Muscle of leg (tissue), 11 donors: ENCODE data around the gene AP1M2. TPM values are rescaled to one million over a fixed set of nuclear protein-coding genes. Genes with fewer than 3 reads are reported as not detected.
"Not testable (repeated sequence)": the region's sequence is repeated elsewhere in the genome, so short reads cannot be mapped to it uniquely, and the experiment has no call there.

Experiments used
- DNase-seq: peaks from one replicate; pipeline ENCODE4 v3.0.0; 2013
- H3K27ac ChIP-seq: one replicate; pipeline ENCODE4 v1.5.1; 2013; ENCODE audit warnings: mild to moderate bottlenecking, low read length, control low read depth
- H3K27me3 ChIP-seq: one replicate; pipeline ENCODE4 v1.6.1; 2013; ENCODE audit warnings: low read length; ENCODE audit not compliant: control insufficient read depth, insufficient read depth
- H3K36me3 ChIP-seq: one replicate; pipeline ENCODE4 v1.6.1; 2013; ENCODE audit warnings: low read length; ENCODE audit not compliant: control insufficient read depth, insufficient read depth
- H3K4me1 ChIP-seq: one replicate; pipeline ENCODE4 v1.6.1; 2013; ENCODE audit warnings: low read length; ENCODE audit not compliant: control insufficient read depth, insufficient read depth
- H3K4me3 ChIP-seq: one replicate; pipeline ENCODE4 v1.5.1; 2013; ENCODE audit warnings: low read length, control low read depth
- H3K9me3 ChIP-seq: replicated peaks from 2 replicates; pipeline ENCODE4 v1.6.1; 2013; ENCODE audit warnings: low read depth, low read length; ENCODE audit not compliant: control insufficient read depth
- WGBS: methylation state at CpG from one replicate; pipeline ENCODE4 v1.1.5; 2013; ENCODE audit warnings: missing lambda C conversion rate; ENCODE audit not compliant: insufficient coverage; 5-methylcytosine and 5-hydroxymethylcytosine counted together
- polyA plus RNA-seq, 8 donors: library from polyadenylated mRNA; unstranded; fragments of 120-200 nt; gene quantifications; one replicate each; pipeline versions ENCODE4 v1.2.1 to v1.2.3, GENCODE V29; 2013; ENCODE audit warnings: inconsistent platforms in 1 of 8, low replicate concordance in 1 of 8; ENCODE audit not compliant: insufficient read length in 8 of 8, insufficient read depth in 1 of 8
- total RNA-seq: library from RNA; stranded (reverse); fragments of 120-200 nt; gene quantifications from one replicate; pipeline ENCODE4 v1.2.4, GENCODE V29; 2013

Gene AP1M2
- total and polyA plus RNA-seq, 9 donors, result 0.20 to 4.0 (median 0.42) TPM; not detected in 2

GRCh38 chr19:10543420-10544241 lies 43.5 kb downstream of the AP1M2 start, which contains the start of gene ATG4D:
Gene ATG4D, plus strand, starts transcription at chr19:10543904. Its CDS starts 187 bp downstream, at chr19:10544091.
- Histone ChIP-seq H3K4me1 (peaks cover 14% of the 10 kb centered on the region), H3K4me3 (peak within 1 kb of the TSS; percentile 70), H3K36me3 (peaks cover 13% of the 10 kb centered on the region), H3K9me3 (no peaks in the 10 kb centered on the region), H3K27ac (peak within 1 kb of the TSS; percentile 20), H3K27me3 (no peaks in the 10 kb centered on the region)
- peak; percentile 83 for DNase-seq
- 1% methylated on average over 79 of the region's 79 CpGs for WGBS

GRCh38 chr19:10543059-10543419 lies 44.1 kb downstream of the AP1M2 start:
- H3K9me3 ChIP-seq, result no peaks in the 10 kb centered on the region
- no peak for DNase-seq
- H3K27me3 ChIP-seq, result no peaks in the 10 kb centered on the region
- no peak overlapping the region for H3K27ac ChIP-seq
- H3K4me3 ChIP-seq, result peak overlapping the region; percentile 70
- H3K4me1 ChIP-seq, result peaks cover 14% of the 10 kb centered on the region
- WGBS, result 51% methylated on average over 3 of the region's 8 CpGs
- peaks cover 7% of the 10 kb centered on the region for H3K36me3 ChIP-seq

DNA sequence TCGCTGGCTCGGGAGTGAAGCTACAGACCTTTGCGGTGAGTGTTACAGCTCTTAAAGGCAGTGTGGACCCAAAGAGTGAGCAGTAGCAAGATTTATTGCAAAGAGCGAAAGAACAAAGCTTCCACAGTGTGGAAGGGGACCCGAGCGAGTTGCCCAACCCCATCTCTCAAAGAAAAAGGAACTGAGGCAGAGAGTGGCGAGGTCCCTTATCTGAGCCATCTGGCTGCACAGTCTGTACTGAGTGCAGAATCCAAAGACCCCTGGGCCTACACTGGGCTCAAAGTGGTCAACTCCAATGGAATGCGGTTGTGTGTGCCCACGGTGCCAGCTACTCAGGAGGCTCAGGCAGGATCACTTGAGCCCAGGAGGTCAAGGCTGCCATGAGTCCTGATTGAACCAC lies 48.1 kb downstream of the AP1M2 start:
- H3K9me3 ChIP-seq, H3K27ac ChIP-seq, H3K27me3 ChIP-seq, H3K36me3 ChIP-seq, H3K4me3 ChIP-seq, DNase-seq, H3K4me1 ChIP-seq: not testable (repeated sequence)
- WGBS, result 61% methylated on average over 5 of the region's 9 CpGs

DNA sequence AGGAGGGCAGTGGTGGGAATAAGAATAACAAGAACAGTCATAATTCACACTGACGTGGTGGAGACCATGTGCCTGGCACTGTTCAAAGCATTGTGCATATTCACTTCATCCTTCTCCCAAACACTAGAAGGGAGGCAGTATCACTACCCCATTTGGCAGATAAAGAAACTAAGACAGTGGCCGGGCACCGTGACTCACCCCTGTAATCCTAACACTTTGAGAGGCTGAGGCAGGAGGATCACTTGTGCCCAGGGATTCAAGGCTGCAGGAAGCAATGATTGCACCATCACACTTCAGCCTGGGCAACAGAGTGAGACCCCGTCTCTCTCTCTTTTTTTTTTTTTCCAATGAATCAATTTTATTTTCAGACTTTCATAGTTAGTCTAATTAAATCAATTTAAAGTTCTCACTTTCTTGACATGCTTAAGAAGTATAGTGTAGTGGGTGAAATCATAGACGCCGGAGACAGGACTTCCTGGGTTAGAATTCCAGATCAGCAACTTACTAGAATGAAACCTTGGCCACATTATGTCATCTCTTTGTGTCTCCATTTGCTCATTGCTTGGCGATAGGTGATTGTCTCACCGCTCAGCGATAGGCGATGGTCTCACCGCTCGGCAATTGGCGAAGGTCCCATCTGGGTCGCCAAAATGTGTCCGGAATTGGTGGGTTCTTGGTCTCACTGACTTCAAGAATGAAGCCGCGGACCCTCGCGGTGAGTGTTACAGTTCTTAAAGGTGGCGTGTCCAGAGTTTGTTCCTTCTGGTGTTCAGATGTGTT lies 48.7 kb downstream of the AP1M2 start:
- DNase-seq, result no peak
- H3K9me3 ChIP-seq, result no peaks in the 10 kb centered on the region
- peaks cover 3% of the 10 kb centered on the region for H3K4me1 ChIP-seq
- no peak overlapping the region for H3K4me3 ChIP-seq
- 82% methylated on average over 7 of the region's 20 CpGs for WGBS
- no peak overlapping the region for H3K27ac ChIP-seq
- no peaks in the 10 kb centered on the region for H3K36me3 ChIP-seq
- H3K27me3 ChIP-seq, result peaks cover 2% of the 10 kb centered on the region

- DNase-seq, result no peak
Measured at GRCh38 chr19:10537668-10538067, 49.4 kb downstream of the AP1M2 start.

DNA sequence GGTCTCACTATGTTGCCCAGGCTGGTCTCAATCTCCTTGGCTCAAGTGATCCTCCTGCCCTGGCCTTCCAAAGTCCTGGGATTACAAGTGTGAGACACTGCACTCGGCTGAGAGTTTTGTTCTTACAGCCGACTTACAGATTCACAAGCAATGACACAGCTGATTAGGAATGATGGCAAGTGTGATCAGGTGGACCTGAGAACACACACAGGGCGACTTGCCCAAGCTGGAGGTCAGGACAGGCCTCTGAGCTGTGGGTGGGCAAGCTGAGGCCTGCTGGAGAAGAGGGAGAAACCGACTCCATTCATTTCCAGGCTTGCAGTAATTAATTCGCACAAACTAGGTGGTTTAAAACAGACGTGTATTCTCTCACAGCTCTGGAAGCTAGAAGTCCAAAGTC lies 51.5 kb downstream of the AP1M2 start:
- H3K4me3 ChIP-seq, result no peak overlapping the region
- peaks cover 2% of the 10 kb centered on the region for H3K27me3 ChIP-seq
- H3K27ac ChIP-seq, result no peak overlapping the region
- DNase-seq, result no peak
- no peaks in the 10 kb centered on the region for H3K36me3 ChIP-seq
- WGBS, result 70% methylated on average over 4 of the region's 6 CpGs
- peaks cover 2% of the 10 kb centered on the region for H3K9me3 ChIP-seq
- H3K4me1 ChIP-seq, result no peaks in the 10 kb centered on the region

More at GRCh38 chr19:10537668-10538067, 49.4 kb downstream of the AP1M2 start:
- Histone ChIP-seq H3K27me3 (peaks cover 2% of the 10 kb centered on the region), H3K4me3 (no peak overlapping the region), H3K36me3 (no peaks in the 10 kb centered on the region), H3K27ac (no peak overlapping the region), H3K4me1 (no peaks in the 10 kb centered on the region), H3K9me3 (no peaks in the 10 kb centered on the region)
- WGBS, result 60% methylated on average over 1 of the region's 11 CpGs

- peaks cover 2% of the 10 kb centered on the region for H3K27me3 ChIP-seq
- no peak overlapping the region for H3K4me3 ChIP-seq
- peaks cover 2% of the 10 kb centered on the region for H3K9me3 ChIP-seq
- no peaks in the 10 kb centered on the region for H3K4me1 ChIP-seq
- H3K27ac ChIP-seq, result no peak overlapping the region
- 82% methylated on average over 2 of the region's 10 CpGs for WGBS
- peak; percentile 21 for DNase-seq
- H3K36me3 ChIP-seq, result no peaks in the 10 kb centered on the region
Measured at GRCh38 chr19:10533646-10534386, 53.3 kb downstream of the AP1M2 start.

DNA sequence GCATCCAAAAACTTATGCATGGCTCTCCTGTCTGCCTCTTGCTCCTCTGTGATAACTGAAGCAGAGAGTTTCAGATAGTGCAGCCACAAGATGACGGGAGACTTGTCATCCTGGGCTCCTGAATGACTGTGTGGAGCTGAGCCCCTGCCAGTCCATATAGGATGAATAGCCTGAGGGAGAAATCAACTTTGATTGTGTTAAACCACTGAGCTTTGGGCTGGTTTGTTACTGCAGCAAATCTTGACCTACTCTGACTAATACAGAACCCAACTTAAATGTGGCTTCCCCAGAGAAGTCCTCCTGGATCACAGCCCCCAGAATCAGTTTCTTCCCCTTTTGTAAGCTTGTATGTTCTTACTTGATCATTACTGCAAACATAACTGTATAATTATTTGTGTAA lies 54.7 kb downstream of the AP1M2 start:
- no peak overlapping the region for H3K4me3 ChIP-seq
- DNase-seq, result no peak
- H3K27me3 ChIP-seq, result peaks cover 2% of the 10 kb centered on the region
- no peaks in the 10 kb centered on the region for H3K4me1 ChIP-seq
- WGBS, result no CpG with 5 or more reads among the region's 1 CpG
- no peak overlapping the region for H3K27ac ChIP-seq
- peaks cover 2% of the 10 kb centered on the region for H3K9me3 ChIP-seq
- H3K36me3 ChIP-seq, result no peaks in the 10 kb centered on the region

- not testable (repeated sequence) for DNase-seq, H3K27ac ChIP-seq, H3K27me3 ChIP-seq, H3K9me3 ChIP-seq, H3K4me3 ChIP-seq, H3K4me1 ChIP-seq, H3K36me3 ChIP-seq
- WGBS, result 75% methylated on average over 2 of the region's 8 CpGs
Measured at GRCh38 chr19:10526887-10527286, 60.2 kb downstream of the AP1M2 start.

GRCh38 chr19:10525636-10526035 lies 61.5 kb downstream of the AP1M2 start:
- no peak for DNase-seq
- Histone ChIP-seq H3K9me3 (no peaks in the 10 kb centered on the region), H3K4me3 (no peak overlapping the region), H3K36me3 (no peaks in the 10 kb centered on the region), H3K27ac (no peak overlapping the region), H3K4me1 (no peaks in the 10 kb centered on the region), H3K27me3 (peaks cover 7% of the 10 kb centered on the region)
- WGBS, result 100% methylated on average over 1 of the region's 7 CpGs
